Endothelial cell of umbilical vein (primary cell): ENCODE results near the gene IRF2. TPM values are rescaled to one million over a fixed set of nuclear protein-coding genes. Genes with fewer than 3 reads are reported as not detected.

Experiments used
- BruUV-seq: library from RNA; stranded (reverse); fragments of 400-500 nt; replicated peaks from 2 replicates; lab custom pipeline; 2021; lab: Mats Ljungman, UMichigan
- CTCF ChIA-PET: fragments of 300-600, 350-600 bp; sonication (Branson Sonifier 250); formaldehyde crosslinking; loops from one replicate; lab custom pipeline; 2021; ENCODE audit warnings: antibody characterized with exemption, inconsistent platforms; lab: Charles Lee
- POLR2A ChIA-PET: fragments of 300-600, 350-600 bp; sonication (Branson Sonifier 250); formaldehyde crosslinking; loops from one replicate; lab custom pipeline; 2021; ENCODE audit warnings: antibody characterized with exemption, inconsistent platforms; lab: Charles Lee
- DNase-seq: peaks from one replicate; pipeline ENCODE4 v3.0.0-alpha.2; 2011; ENCODE audit warnings: low read depth, low spot score
- FAIRE-seq: peaks from 2 replicates; lab custom pipeline; 2011; peaks lifted over from hg19 to GRCh38; lab: Jason Lieb, UNC
- H2AFZ ChIP-seq: 2 replicates; pipeline ENCODE4 v1.6.0; 2012; ENCODE audit warnings: low read depth, low read length, control low read depth, inconsistent platforms
- H3K27ac ChIP-seq: 2 replicates; pipeline ENCODE4 v1.5.1; 2011; ENCODE audit warnings: low read depth, mild to moderate bottlenecking, control low read depth, low read length, moderate library complexity; ENCODE audit not compliant: insufficient read depth
- H3K27me3 ChIP-seq, 2 experiments: 2 replicates each; pipeline versions ENCODE4 v1.6.0 to v1.6.1; 2011; ENCODE audit warnings: low read length in 2 of 2, mixed read lengths in 1 of 2; ENCODE audit not compliant: control insufficient read depth in 2 of 2, insufficient read depth in 2 of 2
- H3K36me3 ChIP-seq, 2 experiments: 2 replicates in 1 of 2; 3 replicates in 1 of 2; pipeline ENCODE4 v1.5.1; 2011; ENCODE audit warnings: low read length in 2 of 2, mild to moderate bottlenecking in 1 of 2, moderate library complexity in 1 of 2; ENCODE audit not compliant: control insufficient read depth in 2 of 2, insufficient read depth in 2 of 2; ENCODE audit errors: extremely low read depth in 1 of 2
- H3K4me1 ChIP-seq: 3 replicates; pipeline ENCODE4 v1.5.1; 2011; ENCODE audit warnings: mild to moderate bottlenecking, low read length; ENCODE audit not compliant: control insufficient read depth, insufficient read depth; ENCODE audit errors: extremely low read depth
- H3K4me2 ChIP-seq: 2 replicates; pipeline ENCODE4 v1.6.1; 2011; ENCODE audit warnings: low read length, control low read depth, mixed read lengths; ENCODE audit not compliant: insufficient read depth
- H3K4me3 ChIP-seq, 3 experiments: fragments of 200-600 bp in 1 of 3; sonication (generic), shearing (Covaris generic) in 1 of 3; replicated peaks in 1 of 3; 2 replicates each; pipeline ENCODE4 v1.5.1; 2011 to 2016; ENCODE audit warnings: control low read depth in 3 of 3, low read length in 3 of 3, mild to moderate bottlenecking in 2 of 3, inconsistent platforms in 1 of 3, low read depth in 1 of 3, moderate library complexity in 1 of 3; ENCODE audit not compliant: insufficient read depth in 1 of 3
- H3K79me2 ChIP-seq: 2 replicates; pipeline ENCODE4 v1.6.0; 2012; ENCODE audit warnings: low read length, inconsistent platforms; ENCODE audit not compliant: control insufficient read depth, insufficient read depth
- H3K9ac ChIP-seq: replicated peaks from 2 replicates; pipeline ENCODE3; 2011; ENCODE audit warnings: low read length, control low read depth; ENCODE audit not compliant: insufficient read depth; ENCODE audit errors: extremely low read depth
- H3K9me1 ChIP-seq: replicated peaks from 3 replicates; pipeline ENCODE4 v1.6.0; 2011; ENCODE audit warnings: mild to moderate bottlenecking, low read length; ENCODE audit not compliant: control insufficient read depth, insufficient read depth; ENCODE audit errors: extremely low read depth
- H3K9me3 ChIP-seq: replicated peaks from 2 replicates; pipeline ENCODE4 v1.5.1; 2012; ENCODE audit warnings: low read length, inconsistent platforms; ENCODE audit not compliant: control insufficient read depth, insufficient read depth
- H4K20me1 ChIP-seq: replicated peaks from 2 replicates; pipeline ENCODE3; 2011; ENCODE audit warnings: mild to moderate bottlenecking, low read length; ENCODE audit not compliant: control insufficient read depth, insufficient read depth; ENCODE audit errors: extremely low read depth
- CTCF ChIP-seq, 2 donors: IDR thresholded peaks; 1 replicate in 1 of 2; 2 replicates in 1 of 2; pipeline ENCODE4 v1.5.1; 2011; ENCODE audit warnings: low read length in 2 of 2, mild to moderate bottlenecking in 2 of 2, moderate library complexity in 2 of 2, control low read depth in 1 of 2, inconsistent platforms in 1 of 2, low read depth in 1 of 2; ENCODE audit not compliant: insufficient read depth in 1 of 2; ENCODE audit errors: extremely low read depth in 1 of 2
- EZH2 ChIP-seq: IDR thresholded peaks from 2 replicates; pipeline ENCODE4 v1.6.1; 2012; ENCODE audit warnings: borderline replicate concordance, low read depth, mild to moderate bottlenecking, moderate library complexity, low read length, inconsistent platforms; ENCODE audit not compliant: severe bottlenecking
- FOS ChIP-seq: IDR thresholded peaks from 2 replicates; pipeline ENCODE4 v1.6.1; 2011; ENCODE audit warnings: mild to moderate bottlenecking, low read length, moderate library complexity, borderline replicate concordance; ENCODE audit not compliant: insufficient read depth
- GATA2 ChIP-seq: IDR thresholded peaks from 2 replicates; pipeline ENCODE4 v1.7.0; 2011; ENCODE audit warnings: low read depth, mild to moderate bottlenecking, moderate library complexity, mixed read lengths, low read length; ENCODE audit not compliant: insufficient read length, insufficient read depth
- JUN ChIP-seq: IDR thresholded peaks from 2 replicates; pipeline ENCODE4 v1.6.1; 2011; ENCODE audit warnings: borderline replicate concordance, low read depth; ENCODE audit not compliant: insufficient read length, insufficient read depth
- MAX ChIP-seq: IDR thresholded peaks from 2 replicates; pipeline ENCODE4 v1.6.1; 2011; ENCODE audit not compliant: insufficient read depth, insufficient read length
- MYC ChIP-seq: IDR thresholded peaks from one replicate; pipeline ENCODE4 v1.6.1; 2011; ENCODE audit warnings: mild to moderate bottlenecking, low read depth, low read length
- POLR2A ChIP-seq: IDR thresholded peaks from 2 replicates; pipeline ENCODE4 v1.6.1; 2012; ENCODE audit warnings: low read depth, mild to moderate bottlenecking, control low read depth, low read length
- POLR2AphosphoS5 ChIP-seq: IDR thresholded peaks from 2 replicates; pipeline ENCODE4 v1.6.1; 2012; ENCODE audit warnings: low read depth, mild to moderate bottlenecking, control low read depth, low read length, moderate library complexity; ENCODE audit not compliant: insufficient read depth
- dilution Hi-C: fragments of 300-500 bp; cut with MboI; formaldehyde crosslinking; loops from one replicate; pipeline ENCODE4 v1.15.0; 2019; ENCODE audit warnings: low sequenced_read_pairs; ENCODE audit not compliant: extremely low pct_ligation_motif_present
- intact Hi-C: fragments of 100-400 bp; cut with micrococcal nuclease; formaldehyde crosslinking; loops from one replicate; pipeline ENCODE4 v1.10.0; 2022
- polyA plus RNA-seq, 4 experiments: library from polyadenylated mRNA; depleted of rRNA in 3 of 4; stranded (reverse) in 3 of 4; unstranded in 1 of 4; fragments of >200 nt; gene quantifications; 2 replicates each; pipeline versions ENCODE4 v1.2.1 to v1.2.3, GENCODE V29; 2011 to 2012; ENCODE audit warnings: missing spikeins in 1 of 4
- total RNA-seq: library from RNA; stranded (reverse); gene quantifications from 2 replicates; pipeline ENCODE4 v1.2.3, GENCODE V29; 2021

Gene IRF2
- total and polyA plus RNA-seq, 2 donors (not counting 3 experiments of a cell fraction or from before 2014, with no cell fraction given) = 26.9 to 27.6 TPM

GRCh38 chr4:184423003-184423686 is 51.2 kb downstream of the IRF2 start:
- H3K9ac ChIP-seq = no peak overlapping the region
- TF ChIP-seq POLR2AphosphoS5 = no peak
- no peak for TF ChIP-seq FOS
- no peak for TF ChIP-seq GATA2
- no peak for TF ChIP-seq MAX
- TF ChIP-seq EZH2 = no peak
- no peak for TF ChIP-seq JUN
- no peak for TF ChIP-seq POLR2A
- TF ChIP-seq CTCF (IDR thresholded peaks at IDR 0.05; ENCODE audit: extremely low read depth in 1 of 2, insufficient read depth in 1 of 2, low read depth in 1 of 2, low read length in 2 of 2) = no peak
- no peak for TF ChIP-seq MYC
- H3K27ac ChIP-seq = no peak overlapping the region
- no peak for DNase-seq
- no peak overlapping the region for H2AFZ ChIP-seq
- ChIA-PET POLR2A (no interaction called here), CTCF (interaction anchor here (1.2 kb wide), 1 partner anchor 135 kb away, joined by 4 read pairs; no protein-coding TSS in a partner anchor)
- H3K79me2 ChIP-seq = peaks cover 4% of the 10 kb centered on the region
- dilution Hi-C loops (no loop called here), intact Hi-C loops (no loop called here)
- no TSS peak for BruUV-seq
- H3K9me1 ChIP-seq = no peaks in the 10 kb centered on the region
- H3K4me1 ChIP-seq = peaks cover 2% of the 10 kb centered on the region
- no peak overlapping the region for H3K4me2 ChIP-seq
- no peak overlapping the region for H3K4me3 ChIP-seq
- no peaks in the 10 kb centered on the region for H3K9me3 ChIP-seq
- no peak for FAIRE-seq
- H3K36me3 ChIP-seq = peaks cover 7 to 13% of the 10 kb centered on the region in 2 experiments
- no peaks in the 10 kb centered on the region for H4K20me1 ChIP-seq
- no peaks in the 10 kb centered on the region for H3K27me3 ChIP-seq
